Hematopoietic multipotent progenitor cell treated with erythropoietin and hydrocortisone succinate and interleukin-3 and kit ligand, for 6 days (in vitro differentiated cells): ENCODE results near the gene NEK8.
"Not testable (repeated sequence)": the region's sequence is repeated elsewhere in the genome, so short reads cannot be mapped to it uniquely, and the experiment has no call there.

ENCODE experiments used
- DNase-seq: peaks from one replicate; pipeline ENCODE4 v3.0.0-alpha.2; 2015

Gene NEK8

DNA sequence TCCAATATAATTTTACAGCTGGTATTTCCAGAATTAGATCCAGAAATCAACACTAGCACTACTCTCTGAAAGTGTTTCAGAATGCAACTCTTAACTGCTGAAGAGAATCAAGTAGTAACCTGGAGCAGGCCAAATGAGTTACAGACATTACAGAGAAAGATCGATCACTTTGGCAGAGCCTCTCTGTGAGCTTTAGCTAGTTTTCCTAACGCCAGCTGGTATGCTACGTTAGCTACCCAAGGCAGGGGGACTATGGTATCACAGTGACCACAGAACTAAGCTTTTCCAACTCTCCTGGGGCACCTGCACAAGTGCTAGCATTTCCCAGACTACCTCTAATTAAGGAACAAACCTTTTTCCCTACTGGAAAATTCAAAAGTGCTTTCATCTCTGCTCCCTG, 45.6 kb downstream of the NEK8 start:
- DNase-seq, result no peak

DNA sequence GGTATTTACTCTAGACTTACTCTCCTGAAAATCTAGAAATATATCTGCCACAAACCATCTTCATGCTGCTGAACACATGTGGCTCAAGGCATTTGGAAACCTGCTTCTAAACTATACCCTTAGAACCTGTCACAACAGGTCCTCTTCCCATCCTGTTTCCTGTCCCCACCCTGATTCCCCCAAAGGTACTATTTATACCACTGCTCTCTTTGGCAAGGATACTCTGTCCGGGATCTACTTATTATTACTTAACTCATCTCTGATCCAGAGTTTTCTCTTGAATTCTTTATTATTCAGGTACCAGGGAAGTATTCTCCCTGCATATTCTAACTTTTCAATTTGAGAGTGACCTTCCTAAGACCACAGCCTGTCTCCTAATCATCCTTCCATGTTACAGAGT, 48.6 kb downstream of the NEK8 start:
- DNase-seq, result no peak

DNA sequence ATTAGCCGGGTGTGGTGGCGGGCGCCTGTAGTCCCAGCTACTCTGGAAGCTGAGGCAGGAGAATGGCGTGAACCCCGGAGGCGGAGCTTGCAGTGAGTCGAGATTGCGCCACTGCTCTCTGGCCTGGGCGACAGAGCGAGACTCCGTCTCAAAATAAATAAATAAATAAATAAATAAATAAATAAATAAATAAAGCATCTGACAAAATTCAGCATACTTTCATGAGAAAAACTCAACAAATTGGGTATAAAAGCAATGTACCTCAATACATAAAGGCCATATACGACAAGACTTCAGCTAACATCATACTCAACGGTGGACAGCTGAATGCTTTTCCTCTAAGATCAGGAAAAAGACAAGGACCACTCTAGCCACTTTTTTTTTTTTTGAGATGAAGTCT, 51.0 kb downstream of the NEK8 start:
- DNase-seq, result not testable (repeated sequence)

- DNase-seq, result no peak
Measured at GRCh38 chr17:28783161-28783560, 54.6 kb downstream of the NEK8 start.

GRCh38 chr17:28788100-28788499, 59.5 kb downstream of the NEK8 start:
- no peak for DNase-seq
